B cell (primary cell): ENCODE results near the gene DDX20. TPM values are rescaled to one million over a fixed set of nuclear protein-coding genes. Genes with fewer than 3 reads are reported as not detected.

Experiments
- ATAC-seq: fragments of 200-7000 bp; cut with Tn5 transposase; one replicate; pipeline ENCODE4 v1.10.0; 2021; ENCODE audit warnings: low read depth, mild to moderate bottlenecking, moderate number of reproducible peaks, moderate library complexity
- CTCF ChIA-PET: fragments of 350-600 bp; sonication (Branson Sonifier 250); formaldehyde crosslinking; loops from one replicate; lab custom pipeline; 2021; ENCODE audit warnings: antibody characterized with exemption, inconsistent platforms; lab: Charles Lee
- POLR2A ChIA-PET: fragments of 350-600 bp; sonication (Branson Sonifier 250); formaldehyde crosslinking; loops from one replicate; lab custom pipeline; 2021; ENCODE audit warnings: antibody characterized with exemption; lab: Charles Lee
- DNase-seq: peaks from one replicate; pipeline ENCODE4 v3.0.0; 2013
- H2AFZ ChIP-seq: 2 replicates; pipeline ENCODE4 v1.6.1; 2012; ENCODE audit warnings: mild to moderate bottlenecking, low read depth, low read length; ENCODE audit not compliant: insufficient read depth, poor library complexity, severe bottlenecking
- H3K27ac ChIP-seq, 2 donors: 1 replicate in 1 of 2; 2 replicates in 1 of 2; pipeline ENCODE4 v1.5.1; 2012 to 2013; ENCODE audit warnings: low read length in 2 of 2, mild to moderate bottlenecking in 2 of 2, moderate library complexity in 1 of 2
- H3K27me3 ChIP-seq, 4 experiments: fragments of 200-600 bp in 1 of 4; sonication (generic) in 1 of 4; replicated peaks in 1 of 4; 1 replicate in 2 of 4; 2 replicates in 2 of 4; pipeline versions ENCODE4 v1.6.1 to v1.7.0; 2013 to 2016; ENCODE audit warnings: low read length in 3 of 4, mild to moderate bottlenecking in 2 of 4, mixed read lengths in 1 of 4, moderate library complexity in 1 of 4; ENCODE audit not compliant: insufficient read depth in 4 of 4, control insufficient read depth in 3 of 4; ENCODE audit errors: control extremely low read depth in 1 of 4
- H3K36me3 ChIP-seq, 2 experiments: replicated peaks in 1 of 2; 1 replicate in 1 of 2; 2 replicates in 1 of 2; pipeline versions ENCODE4 v1.6.1 to v1.7.1; 2013; ENCODE audit warnings: low read length in 1 of 2; ENCODE audit not compliant: insufficient read depth in 2 of 2, control insufficient read depth in 1 of 2; ENCODE audit errors: control extremely low read depth in 1 of 2, extremely low read depth in 1 of 2
- H3K4me1 ChIP-seq, 2 donors: fragments of 200-600 bp in 1 of 2; sonication (generic) in 1 of 2; 1 replicate in 1 of 2; 2 replicates in 1 of 2; pipeline versions ENCODE4 v1.5.1 to v1.6.1; 2013 to 2017; ENCODE audit warnings: low read length in 2 of 2; ENCODE audit not compliant: control insufficient read depth in 2 of 2, insufficient read depth in 2 of 2
- H3K4me2 ChIP-seq: replicated peaks from 2 replicates; pipeline ENCODE3; 2012; ENCODE audit warnings: mild to moderate bottlenecking, low read depth, low read length; ENCODE audit not compliant: poor library complexity, severe bottlenecking
- H3K4me3 ChIP-seq, 5 experiments: fragments of 200-600 bp in 1 of 5; sonication (generic) in 1 of 5; 1 replicate in 3 of 5; 2 replicates in 2 of 5; pipeline versions ENCODE4 v1.5.1 to v1.7.0; 2011 to 2016; ENCODE audit warnings: low read length in 4 of 5, mild to moderate bottlenecking in 4 of 5, low read depth in 2 of 5, control low read depth in 1 of 5, moderate library complexity in 1 of 5; ENCODE audit not compliant: insufficient read depth in 1 of 5; ENCODE audit errors: control extremely low read depth in 1 of 5, extremely low read depth in 1 of 5
- H3K79me2 ChIP-seq: fragments of 200-600 bp; sonication (generic); one replicate; pipeline ENCODE4 v1.6.0; 2016; ENCODE audit warnings: low read length; ENCODE audit not compliant: control insufficient read depth, insufficient read depth
- H3K9ac ChIP-seq: fragments of 200-600 bp; sonication (generic); 2 replicates; pipeline ENCODE4 v1.6.1; 2017; ENCODE audit warnings: mild to moderate bottlenecking, low read length, moderate library complexity
- H3K9me3 ChIP-seq, 3 donors: one replicate each; pipeline versions ENCODE4 v1.6.1 to v1.7.1; 2013; ENCODE audit warnings: low read length in 2 of 3; ENCODE audit not compliant: control insufficient read depth in 2 of 3, insufficient read depth in 1 of 3; ENCODE audit errors: control extremely low read depth in 1 of 3
- H4K20me1 ChIP-seq: 2 replicates; pipeline ENCODE4 v1.6.0; 2012; ENCODE audit warnings: mild to moderate bottlenecking, low read length; ENCODE audit not compliant: insufficient read depth, control insufficient read depth, poor library complexity, severe bottlenecking
- H3K27ac Mint-ChIP-seq: one replicate; pipeline ENCODE4 v1.8.0; 2021; ENCODE audit warnings: mixed read lengths
- H3K27me3 Mint-ChIP-seq: one replicate; pipeline ENCODE4 v1.8.0; 2021; ENCODE audit warnings: mixed read lengths
- H3K4me1 Mint-ChIP-seq: one replicate; pipeline ENCODE4 v1.8.0; 2021; ENCODE audit warnings: mixed read lengths
- H3K4me3 Mint-ChIP-seq: one replicate; pipeline ENCODE4 v1.8.0; 2021; ENCODE audit warnings: mixed read lengths
- H3K9me3 Mint-ChIP-seq: one replicate; pipeline ENCODE4 v1.8.0; 2022; ENCODE audit warnings: mixed read lengths; ENCODE audit not compliant: insufficient read depth
- EZH2 ChIP-seq: IDR thresholded peaks from 2 replicates; pipeline ENCODE4 v1.6.1; 2012; ENCODE audit warnings: borderline replicate concordance, low read depth, mild to moderate bottlenecking, moderate library complexity, low read length; ENCODE audit not compliant: insufficient read depth, poor library complexity, severe bottlenecking
- WGBS: methylation state at CpG from one replicate; pipeline ENCODE4 v1.1.5; 2013; ENCODE audit warnings: missing lambda C conversion rate; ENCODE audit not compliant: insufficient coverage; 5-methylcytosine and 5-hydroxymethylcytosine counted together
- intact Hi-C: fragments of 100-400 bp; cut with micrococcal nuclease; formaldehyde crosslinking; loops from one replicate; pipeline ENCODE4 v1.10.0; 2022
- polyA plus RNA-seq: library from polyadenylated mRNA; depleted of rRNA; stranded (reverse); fragments of >200 nt; gene quantifications from 2 replicates; pipeline ENCODE4 v1.2.3, GENCODE V29; 2012
- total RNA-seq, 2 donors: library from RNA; stranded (reverse); fragments of 120-200 nt in 1 of 2; gene quantifications; 1 replicate in 1 of 2; 2 replicates in 1 of 2; pipeline versions ENCODE4 v1.2.3 to v1.2.4, GENCODE V29; 2013 to 2022
- TF ChIP-seq, protein P1 (sequence below): fragments of 200-600 bp; IDR thresholded peaks from one replicate; pipeline ENCODE4 v1.8.0; 2022; ENCODE audit warnings: antibody characterized with exemption, mild to moderate bottlenecking

DDX20 gene
- total and polyA plus RNA-seq, 2 donors (not counting 1 experiment from before 2014, with no cell fraction given) = 5.7 to 24.6 TPM

DNA sequence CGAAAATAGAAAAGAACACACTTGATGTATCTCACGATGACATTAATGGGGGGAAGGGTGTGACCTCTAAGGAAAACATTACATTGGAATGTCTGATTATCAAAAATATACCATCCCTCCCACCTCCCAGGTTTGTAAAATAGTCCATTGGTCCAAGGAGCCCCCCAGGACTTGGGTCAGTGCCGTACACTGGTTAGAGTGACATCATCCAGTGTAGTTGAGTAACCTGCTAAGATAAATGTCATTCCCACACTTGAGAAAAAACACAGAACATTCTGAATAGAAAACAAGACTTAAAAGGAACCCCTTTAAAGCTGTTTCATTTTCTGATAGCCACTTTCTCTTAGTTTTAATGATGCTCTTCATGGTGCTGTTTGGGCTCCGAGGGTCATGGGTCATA, 15.2 kb downstream of the DDX20 start:
- ChIA-PET CTCF (interaction anchor here (0.9 to 1.0 kb wide), 2 partner anchors 56 to 58 kb away, joined by 4 to 8 read pairs; no protein-coding TSS in a partner anchor), POLR2A (no interaction called here)
- H3K9ac ChIP-seq = no peak overlapping the region
- no peak overlapping the region for H3K4me2 ChIP-seq
- Mint-ChIP-seq H3K27ac (no peak overlapping the region), H3K27me3 (no peaks in the 10 kb centered on the region), H3K4me1 (no peaks in the 10 kb centered on the region), H3K9me3 (no peaks in the 10 kb centered on the region), H3K4me3 (no peak overlapping the region)
- H2AFZ ChIP-seq = no peak overlapping the region
- H3K27me3 ChIP-seq = no peaks in the 10 kb centered on the region
- intact Hi-C loops = no loop called here
- H3K4me3 ChIP-seq = no peak overlapping the region
- ATAC-seq (no peak), DNase-seq (no peak)
- no peaks in the 10 kb centered on the region for H4K20me1 ChIP-seq
- no peak for TF ChIP-seq EZH2
- TF ChIP-seq, protein P1, sequence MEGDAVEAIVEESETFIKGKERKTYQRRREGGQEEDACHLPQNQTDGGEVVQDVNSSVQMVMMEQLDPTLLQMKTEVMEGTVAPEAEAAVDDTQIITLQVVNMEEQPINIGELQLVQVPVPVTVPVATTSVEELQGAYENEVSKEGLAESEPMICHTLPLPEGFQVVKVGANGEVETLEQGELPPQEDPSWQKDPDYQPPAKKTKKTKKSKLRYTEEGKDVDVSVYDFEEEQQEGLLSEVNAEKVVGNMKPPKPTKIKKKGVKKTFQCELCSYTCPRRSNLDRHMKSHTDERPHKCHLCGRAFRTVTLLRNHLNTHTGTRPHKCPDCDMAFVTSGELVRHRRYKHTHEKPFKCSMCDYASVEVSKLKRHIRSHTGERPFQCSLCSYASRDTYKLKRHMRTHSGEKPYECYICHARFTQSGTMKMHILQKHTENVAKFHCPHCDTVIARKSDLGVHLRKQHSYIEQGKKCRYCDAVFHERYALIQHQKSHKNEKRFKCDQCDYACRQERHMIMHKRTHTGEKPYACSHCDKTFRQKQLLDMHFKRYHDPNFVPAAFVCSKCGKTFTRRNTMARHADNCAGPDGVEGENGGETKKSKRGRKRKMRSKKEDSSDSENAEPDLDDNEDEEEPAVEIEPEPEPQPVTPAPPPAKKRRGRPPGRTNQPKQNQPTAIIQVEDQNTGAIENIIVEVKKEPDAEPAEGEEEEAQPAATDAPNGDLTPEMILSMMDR = no peak
- H3K4me1 ChIP-seq = no peaks in the 10 kb centered on the region
- H3K79me2 ChIP-seq = no peaks in the 10 kb centered on the region
- WGBS = no CpG with 5 or more reads among the region's 4 CpGs
- H3K27ac ChIP-seq = no peak overlapping the region
- H3K9me3 ChIP-seq = no peaks in the 10 kb centered on the region
- peaks cover 6 to 28% of the 10 kb centered on the region in 2 experiments for H3K36me3 ChIP-seq

DNA sequence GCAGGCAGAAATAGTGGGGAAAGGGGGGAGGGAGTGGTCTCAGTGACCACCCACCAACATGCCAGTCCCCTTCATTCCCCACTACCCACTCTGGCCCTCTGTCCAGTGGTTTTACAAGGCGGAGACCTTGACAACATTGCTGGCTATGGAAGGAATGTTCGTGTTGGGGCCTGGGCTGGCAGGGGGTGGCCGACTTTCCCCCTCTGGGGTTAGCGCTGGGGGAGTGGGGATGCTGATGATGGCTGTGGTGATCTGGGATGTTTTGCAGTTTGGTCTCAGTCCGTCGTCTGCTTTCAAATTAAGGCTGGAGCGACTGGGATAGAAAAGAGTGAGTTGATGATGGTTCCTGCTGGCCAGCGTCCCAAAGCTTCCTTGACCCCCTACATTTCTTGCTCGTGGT, 20.3 kb downstream of the DDX20 start:
- no peak overlapping the region for H3K4me3 ChIP-seq
- no peaks in the 10 kb centered on the region for H3K4me1 Mint-ChIP-seq
- no peaks in the 10 kb centered on the region for H3K27me3 ChIP-seq
- H3K9ac ChIP-seq = no peak overlapping the region
- no peaks in the 10 kb centered on the region for H3K79me2 ChIP-seq
- H3K27ac ChIP-seq = no peak overlapping the region
- no peaks in the 10 kb centered on the region for H3K36me3 ChIP-seq
- peaks cover 6% of the 10 kb centered on the region for H3K27me3 Mint-ChIP-seq
- H3K27ac Mint-ChIP-seq = no peak overlapping the region
- ChIA-PET CTCF (no interaction called here), POLR2A (no interaction called here)
- no peaks in the 10 kb centered on the region for H4K20me1 ChIP-seq
- 100% methylated on average over 4 of the region's 9 CpGs for WGBS
- no peak overlapping the region for H3K4me3 Mint-ChIP-seq
- H3K9me3 Mint-ChIP-seq = no peaks in the 10 kb centered on the region
- no peak overlapping the region for H3K4me2 ChIP-seq
- intact Hi-C loops = no loop called here
- ATAC-seq = no peak
- H3K9me3 ChIP-seq = no peaks in the 10 kb centered on the region
- no peak overlapping the region for H2AFZ ChIP-seq
- TF ChIP-seq EZH2 = no peak
- TF ChIP-seq, protein P1 = no peak
- no peaks in the 10 kb centered on the region for H3K4me1 ChIP-seq
- DNase-seq = no peak
